DOHH2 (cell line): ENCODE measurements around the gene DLX2.

Source experiments
- EZH2phosphoT487 ChIP-seq: fragments of 200-600 bp; sonication (generic); IDR thresholded peaks from 2 replicates; pipeline ENCODE4 v1.6.1; 2017; ENCODE audit warnings: borderline replicate concordance, mild to moderate bottlenecking, antibody characterized with exemption, low read length, moderate library complexity, mixed read lengths
- TF ChIP-seq, protein P1 (sequence below): fragments of 200-600 bp; sonication (generic); IDR thresholded peaks from one replicate; pipeline ENCODE4 v1.5.1; 2014; ENCODE audit warnings: antibody characterized with exemption, mild to moderate bottlenecking, low read depth, low read length; ENCODE audit not compliant: poor library complexity, severe bottlenecking

DNA sequence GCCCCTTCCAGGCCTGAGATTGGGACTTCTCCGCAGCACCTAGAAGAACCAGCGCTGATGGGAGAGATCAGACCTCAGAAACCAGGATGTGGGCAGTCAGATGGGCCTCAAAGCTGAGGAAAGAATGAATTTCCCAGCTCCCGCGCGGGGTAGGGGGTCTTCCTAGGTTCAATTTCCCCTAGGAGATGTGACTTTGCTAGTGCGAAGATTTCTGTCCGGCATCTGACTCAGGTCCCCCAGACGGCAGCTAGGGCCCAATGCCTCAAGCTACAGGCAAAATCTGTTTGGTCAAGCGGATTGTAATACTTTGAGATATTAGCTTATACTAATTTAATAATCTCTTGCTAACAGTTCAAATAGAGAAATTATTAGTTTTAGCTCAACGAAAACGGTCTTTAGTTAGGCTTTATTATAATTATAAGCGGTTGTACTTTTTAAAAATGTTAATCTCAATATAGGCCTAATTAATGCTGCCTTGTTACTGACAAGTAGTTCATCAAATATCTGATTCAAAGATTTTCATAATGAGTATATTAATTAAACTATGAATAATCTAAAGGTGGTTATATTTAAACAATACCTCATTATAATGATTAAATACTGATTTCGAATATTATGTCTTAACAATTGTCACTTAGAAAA, 11.6 kb downstream of the DLX2 start:
- TF ChIP-seq, protein P1, sequence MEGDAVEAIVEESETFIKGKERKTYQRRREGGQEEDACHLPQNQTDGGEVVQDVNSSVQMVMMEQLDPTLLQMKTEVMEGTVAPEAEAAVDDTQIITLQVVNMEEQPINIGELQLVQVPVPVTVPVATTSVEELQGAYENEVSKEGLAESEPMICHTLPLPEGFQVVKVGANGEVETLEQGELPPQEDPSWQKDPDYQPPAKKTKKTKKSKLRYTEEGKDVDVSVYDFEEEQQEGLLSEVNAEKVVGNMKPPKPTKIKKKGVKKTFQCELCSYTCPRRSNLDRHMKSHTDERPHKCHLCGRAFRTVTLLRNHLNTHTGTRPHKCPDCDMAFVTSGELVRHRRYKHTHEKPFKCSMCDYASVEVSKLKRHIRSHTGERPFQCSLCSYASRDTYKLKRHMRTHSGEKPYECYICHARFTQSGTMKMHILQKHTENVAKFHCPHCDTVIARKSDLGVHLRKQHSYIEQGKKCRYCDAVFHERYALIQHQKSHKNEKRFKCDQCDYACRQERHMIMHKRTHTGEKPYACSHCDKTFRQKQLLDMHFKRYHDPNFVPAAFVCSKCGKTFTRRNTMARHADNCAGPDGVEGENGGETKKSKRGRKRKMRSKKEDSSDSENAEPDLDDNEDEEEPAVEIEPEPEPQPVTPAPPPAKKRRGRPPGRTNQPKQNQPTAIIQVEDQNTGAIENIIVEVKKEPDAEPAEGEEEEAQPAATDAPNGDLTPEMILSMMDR = no peak
- no peak for TF ChIP-seq EZH2phosphoT487
